Urinary bladder (tissue), 4 donors: ENCODE measurements around the gene ZNF728. TPM values are rescaled to one million over a fixed set of nuclear protein-coding genes. Genes with fewer than 3 reads are reported as not detected.
"Not testable (repeated sequence)": the region's sequence is repeated elsewhere in the genome, so short reads cannot be mapped to it uniquely, and the experiment has no call there.

Experiments used
- DNase-seq: peaks from one replicate; pipeline ENCODE4 v3.0.0-alpha.2; 2015; ENCODE audit errors: extremely low spot score
- H3K27ac ChIP-seq: one replicate; pipeline ENCODE4 v1.5.1; 2013; ENCODE audit warnings: low read depth, mild to moderate bottlenecking, moderate library complexity
- H3K36me3 ChIP-seq: one replicate; pipeline ENCODE4 v1.6.1; 2013; ENCODE audit warnings: mild to moderate bottlenecking, moderate library complexity; ENCODE audit not compliant: insufficient read depth
- H3K4me1 ChIP-seq: one replicate; pipeline ENCODE4 v1.6.1; 2013; ENCODE audit warnings: mild to moderate bottlenecking, moderate library complexity; ENCODE audit not compliant: insufficient read depth
- H3K4me3 ChIP-seq: one replicate; pipeline ENCODE4 v1.5.1; 2013; ENCODE audit warnings: low read depth, low read length
- WGBS: extraction: QIAGEN DNeasy Blood & Tissue Kit; methylation state at CpG from one replicate; pipeline ENCODE4 v1.1.7; 2013; 5-methylcytosine and 5-hydroxymethylcytosine counted together
- polyA plus RNA-seq: library from polyadenylated mRNA; stranded (reverse); fragments of 200-250 nt; gene quantifications from one replicate; pipeline ENCODE4 v1.2.3, GENCODE V29; 2013
- total RNA-seq: library from RNA; depleted of rRNA; stranded (reverse); fragments of >200 nt; gene quantifications from one replicate; pipeline ENCODE4 v1.2.3, GENCODE V29; 2014
- donor health status: healthy with polysubstance abuse.
- donor health status: healthy.

Gene ZNF728
- total RNA-seq, result 0.16 TPM
- 0.62 TPM for polyA plus RNA-seq

GRCh38 chr19:23002690-23003422, at the start of gene ZNF728:
TSS of gene ZNF728 (minus strand) at chr19:23003176. CDS start at chr19:23003030, 146 bp downstream.
- WGBS, result 8% methylated on average over 46 of the region's 46 CpGs
- no peak for DNase-seq
- no peak within 1 kb of the TSS for H3K27ac ChIP-seq
- no peaks in the 10 kb centered on the region for H3K4me1 ChIP-seq
- no peaks in the 10 kb centered on the region for H3K36me3 ChIP-seq
- peak within 1 kb of the TSS; percentile 23 for H3K4me3 ChIP-seq

- Histone ChIP-seq H3K27ac (no peak overlapping the region), H3K4me1 (no peaks in the 10 kb centered on the region), H3K4me3 (no peak overlapping the region), H3K36me3 (no peaks in the 10 kb centered on the region)
- 58% methylated on average over 1 of the region's 1 CpG for WGBS
- no peak for DNase-seq
Measured at GRCh38 chr19:23052349-23052748, 49.4 kb upstream of the ZNF728 start.

- 75% methylated on average over 4 of the region's 4 CpGs for WGBS
- Histone ChIP-seq H3K27ac (no peak overlapping the region), H3K4me3 (no peak overlapping the region), H3K4me1 (no peaks in the 10 kb centered on the region), H3K36me3 (no peaks in the 10 kb centered on the region)
- no peak for DNase-seq
Measured at GRCh38 chr19:23049256-23049655, 46.3 kb upstream of the ZNF728 start.

GRCh38 chr19:23046743-23047142, 43.8 kb upstream of the ZNF728 start:
- DNase-seq, result no peak

GRCh38 chr19:23033721-23034120, 30.7 kb upstream of the ZNF728 start:
- no peak for DNase-seq

More at GRCh38 chr19:23046743-23047142, 43.8 kb upstream of the ZNF728 start:
- Histone ChIP-seq H3K36me3 (no peaks in the 10 kb centered on the region), H3K4me3 (no peak overlapping the region), H3K4me1 (no peaks in the 10 kb centered on the region), H3K27ac (no peak overlapping the region)
- 82% methylated on average over 6 of the region's 6 CpGs for WGBS

GRCh38 chr19:23015660-23016059, 12.7 kb upstream of the ZNF728 start:
- Histone ChIP-seq H3K27ac (no peak overlapping the region), H3K4me1 (no peaks in the 10 kb centered on the region), H3K4me3 (no peak overlapping the region), H3K36me3 (no peaks in the 10 kb centered on the region)
- DNase-seq, result no peak

More at GRCh38 chr19:23033721-23034120, 30.7 kb upstream of the ZNF728 start:
- 65% methylated on average over 2 of the region's 2 CpGs for whole genome bisulfite sequencing
- Histone ChIP-seq H3K27ac (no peak overlapping the region), H3K36me3 (no peaks in the 10 kb centered on the region), H3K4me1 (no peaks in the 10 kb centered on the region), H3K4me3 (no peak overlapping the region)

GRCh38 chr19:22994957-22995356, 8.0 kb downstream of the ZNF728 start:
- H3K27ac ChIP-seq, H3K36me3 ChIP-seq, H3K4me3 ChIP-seq, H3K4me1 ChIP-seq, DNase-seq: not testable (repeated sequence)
- WGBS, result 65% methylated on average over 1 of the region's 1 CpG

- DNase-seq, result no peak
- 87% methylated on average over 2 of the region's 2 CpGs for WGBS
- no peaks in the 10 kb centered on the region for H3K4me1 ChIP-seq
- no peak overlapping the region for H3K27ac ChIP-seq
- no peak overlapping the region for H3K4me3 ChIP-seq
- no peaks in the 10 kb centered on the region for H3K36me3 ChIP-seq
Measured at GRCh38 chr19:22976248-22976647, 26.7 kb downstream of the ZNF728 start.

GRCh38 chr19:22975546-22976136, 27.3 kb downstream of the ZNF728 start:
- H3K36me3 ChIP-seq, H3K27ac ChIP-seq, H3K4me1 ChIP-seq, DNase-seq, H3K4me3 ChIP-seq: not testable (repeated sequence)
- WGBS, result 69% methylated on average over 1 of the region's 1 CpG

GRCh38 chr19:22945560-22945959, 57.4 kb downstream of the ZNF728 start:
- no peak for DNase-seq
- no peak overlapping the region for H3K27ac ChIP-seq
- 61% methylated on average over 5 of the region's 5 CpGs for WGBS
- H3K4me3 ChIP-seq, result no peak overlapping the region
- H3K36me3 ChIP-seq, result no peaks in the 10 kb centered on the region
- no peaks in the 10 kb centered on the region for H3K4me1 ChIP-seq

GRCh38 chr19:22935151-22935550, 67.8 kb downstream of the ZNF728 start:
- H3K4me3 ChIP-seq, result no peak overlapping the region
- no peak overlapping the region for H3K27ac ChIP-seq
- H3K4me1 ChIP-seq, result no peaks in the 10 kb centered on the region
- WGBS, result 81% methylated on average over 2 of the region's 2 CpGs
- no peak for DNase-seq
- no peaks in the 10 kb centered on the region for H3K36me3 ChIP-seq

GRCh38 chr19:22927576-22927975, 75.4 kb downstream of the ZNF728 start:
- H3K36me3 ChIP-seq, H3K4me1 ChIP-seq, DNase-seq, H3K27ac ChIP-seq, H3K4me3 ChIP-seq: not testable (repeated sequence)
- 98% methylated on average over 24 of the region's 34 CpGs for WGBS

GRCh38 chr19:22925181-22925580, 77.8 kb downstream of the ZNF728 start:
- H3K4me1 ChIP-seq, DNase-seq, H3K36me3 ChIP-seq, H3K4me3 ChIP-seq, H3K27ac ChIP-seq: not testable (repeated sequence)
- 95% methylated on average over 41 of the region's 41 CpGs for WGBS
